Measurements from ENCODE around the gene ANKRD63. TPM values are rescaled to one million over a fixed set of nuclear protein-coding genes. Genes with fewer than 3 reads are reported as not detected.

Gene ANKRD63
- total and polyA plus RNA-seq, 2 of the 8 experiments (the other 6 are each of a cell fraction or from before 2014, with no cell fraction given) = 0.18 to 0.26 TPM

- TF ChIP-seq PHF8 (conservative IDR thresholded peaks at IDR 0.05; ENCODE audit: low read depth, low read length) (no peak), RFX5 (IDR thresholded peaks at IDR 0.05; ENCODE audit: borderline replicate concordance, low read depth, low read length) (no peak), TAF1 (IDR thresholded peaks at IDR 0.05; ENCODE audit: low read depth, low read length) (no peak), SIRT6 (IDR thresholded peaks at IDR 0.05; ENCODE audit: low read length) (no peak), TCF12 (IDR thresholded peaks at IDR 0.05; ENCODE audit: low read depth, low read length) (no peak), FOSL1 (IDR thresholded peaks at IDR 0.05; ENCODE audit: insufficient read depth, low read depth, low read length) (no peak), SP1 (IDR thresholded peaks at IDR 0.05; ENCODE audit: low read depth, low read length) (no peak)
These were observed 33.2 kb downstream of the ANKRD63 start (continued) for GRCh38 chr15:40249477-40250303.

All from H1 (cell line).